ENCODE data around the gene MVK. TPM values are rescaled to one million over a fixed set of nuclear protein-coding genes. Genes with fewer than 3 reads are reported as not detected.

MVK gene
- total RNA-seq: 13.7 and 17.5 TPM in 2 replicates

DNA sequence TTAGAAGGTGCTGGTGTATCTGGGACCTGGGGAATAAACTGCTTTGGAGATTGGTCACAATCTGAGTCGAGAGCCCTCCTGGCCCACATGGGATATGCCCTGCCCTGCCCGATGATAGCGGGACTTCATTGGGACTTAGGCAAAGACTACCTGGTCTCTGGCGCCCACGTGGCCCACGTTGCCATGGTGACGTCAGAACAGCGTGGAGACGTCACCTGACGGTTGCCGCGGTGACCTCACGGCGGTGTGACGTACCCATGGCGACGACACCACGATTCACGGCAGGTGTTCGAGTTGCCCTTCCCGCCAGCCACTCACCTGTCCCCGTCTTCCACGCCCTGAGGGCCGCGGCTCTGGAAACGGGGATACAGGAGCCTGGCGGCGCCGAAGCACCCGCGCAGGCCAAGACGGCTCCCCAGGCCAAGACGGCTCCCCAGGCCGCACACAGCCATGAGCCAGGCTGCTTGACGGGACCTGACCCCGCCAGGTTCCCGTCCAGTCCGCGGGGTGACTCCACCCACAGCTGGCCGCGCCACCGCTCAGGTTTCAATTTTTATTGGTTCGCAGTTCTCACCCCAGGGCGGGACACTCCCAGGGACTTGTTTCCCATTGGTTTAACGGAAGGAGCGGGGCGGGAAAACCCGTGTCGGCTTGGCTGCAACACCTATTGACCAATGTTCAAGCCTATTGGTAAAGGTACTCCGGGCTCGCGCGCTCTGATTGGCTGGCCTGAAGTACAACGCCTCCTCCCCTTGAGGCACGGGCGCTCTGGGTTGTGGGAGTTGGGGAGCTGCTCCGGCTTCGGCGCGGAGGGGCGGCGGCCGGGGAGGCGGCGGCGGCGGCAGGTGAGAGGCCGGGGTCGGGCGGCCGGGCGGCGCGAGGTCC, at the start of gene MVK, which contains the start of gene MMAB:
Gene MVK (plus strand): TSS at position 766 of the 885 bp plus-strand sequence. CDS start 1,029 bp downstream, outside the sequence.
Gene MMAB (minus strand): TSS at position 476 of the 885 bp plus-strand sequence. CDS start 24 bp downstream, at position 452.

Other genes starting within 250 kb of the MVK start
- gene MYO1H, start 225.9 kb upstream of the MVK start, total RNA-seq: not detected in 2 replicates
- 101 and 106 TPM in 2 replicates for gene KCTD10, start 96.5 kb upstream of the MVK start, total RNA-seq
- 26.8 and 38.9 TPM in 2 replicates for gene UBE3B, start 96.2 kb upstream of the MVK start, total RNA-seq
- 36.9 and 41.5 TPM in 2 replicates for gene MMAB, start 290 bp upstream of the MVK start, total RNA-seq
- gene FAM222A, start 140.0 kb downstream of the MVK start, total RNA-seq: 0.06 and 0.13 TPM in 2 replicates

All from aortic smooth muscle cell (primary cell).